Measurements from ENCODE around the gene CDK13. TPM values are rescaled to one million over a fixed set of nuclear protein-coding genes. Genes with fewer than 3 reads are reported as not detected.

The CDK13 gene
- total and polyA plus RNA-seq, 9 of the 15 experiments (the other 6 are each of a cell fraction or from before 2014, with no cell fraction given): 9.8 to 46.1 (median 32.4) TPM

DNA sequence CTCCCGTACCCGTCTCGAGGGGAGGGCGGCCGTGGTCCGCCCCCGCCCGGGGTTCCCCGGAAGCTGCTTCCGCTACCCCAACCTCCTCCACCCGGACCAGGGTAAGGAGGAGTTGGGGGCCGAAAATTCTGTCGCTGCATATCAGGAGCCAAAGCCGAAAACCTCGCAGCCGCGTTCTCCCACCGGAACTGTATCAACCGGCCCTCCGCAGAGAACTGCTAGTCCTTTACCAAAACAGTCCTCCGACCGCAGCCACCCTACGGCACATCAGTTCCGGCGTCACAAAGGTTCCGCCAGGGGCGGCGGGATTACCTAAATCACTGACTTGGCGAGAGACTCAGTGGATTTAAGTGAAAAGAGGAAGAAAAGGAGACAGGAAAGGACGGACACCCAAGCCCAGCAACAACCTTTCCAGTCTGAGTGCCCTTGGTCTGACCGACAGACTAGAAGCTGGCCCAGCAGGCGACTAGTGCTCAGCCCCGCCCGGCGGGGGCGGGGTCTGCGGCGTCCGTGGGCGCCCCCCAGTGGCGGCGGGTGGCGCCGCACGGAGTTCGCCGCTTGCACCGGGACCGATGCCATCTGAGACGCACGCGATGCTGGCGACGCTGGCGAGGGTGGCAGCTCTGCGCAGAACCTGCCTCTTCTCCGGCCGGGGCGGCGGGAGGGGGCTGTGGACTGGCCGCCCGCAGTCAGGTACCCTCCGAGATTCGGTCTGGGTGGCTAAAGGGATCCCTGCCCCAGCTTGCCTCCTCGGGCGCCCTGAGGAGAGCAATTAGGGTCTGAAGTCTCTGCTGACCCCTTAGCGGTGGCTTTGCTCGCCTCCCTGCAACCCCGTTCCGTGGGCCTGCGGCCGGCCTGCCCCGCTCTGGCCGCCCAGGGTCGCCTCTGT lies 184.6 kb downstream of the CDK13 start, which contains the start of the genes MPLKIP and SUGCT (continued):
- TF ChIP-seq, protein P1, sequence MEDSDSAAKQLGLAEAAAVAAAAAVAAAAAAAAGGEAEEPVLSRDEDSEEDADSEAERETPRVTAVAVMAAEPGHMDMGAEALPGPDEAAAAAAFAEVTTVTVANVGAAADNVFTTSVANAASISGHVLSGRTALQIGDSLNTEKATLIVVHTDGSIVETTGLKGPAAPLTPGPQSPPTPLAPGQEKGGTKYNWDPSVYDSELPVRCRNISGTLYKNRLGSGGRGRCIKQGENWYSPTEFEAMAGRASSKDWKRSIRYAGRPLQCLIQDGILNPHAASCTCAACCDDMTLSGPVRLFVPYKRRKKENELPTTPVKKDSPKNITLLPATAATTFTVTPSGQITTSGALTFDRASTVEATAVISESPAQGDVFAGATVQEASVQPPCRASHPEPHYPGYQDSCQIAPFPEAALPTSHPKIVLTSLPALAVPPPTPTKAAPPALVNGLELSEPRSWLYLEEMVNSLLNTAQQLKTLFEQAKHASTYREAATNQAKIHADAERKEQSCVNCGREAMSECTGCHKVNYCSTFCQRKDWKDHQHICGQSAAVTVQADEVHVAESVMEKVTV (CRISPR knock-in tag; IDR thresholded peaks at IDR 0.05): no peak
- TF ChIP-seq HOXB6 (CRISPR knock-in tag; IDR thresholded peaks at IDR 0.05; ENCODE audit: borderline replicate concordance) (0 out of 2 replicates have a peak, but pooled peaks have one; percentile 63), CHCHD3 (CRISPR knock-in tag; IDR thresholded peaks at IDR 0.05) (0 out of 2 replicates have a peak, but pooled peaks have one; percentile 55), TAF7 (tag; IDR thresholded peaks at IDR 0.05) (peak; percentile 92), RAD21 (CRISPR knock-in tag; conservative IDR thresholded peaks at IDR 0.05 in 1 of 2, IDR thresholded peaks at IDR 0.05 in 1 of 2) (peak; percentile 31 to 44; a peak in 3 of 4 replicates), ZEB2 (IDR thresholded peaks at IDR 0.05) (peak; percentile 98), KDM2B (CRISPR knock-in tag; IDR thresholded peaks at IDR 0.05) (peak; percentile 81; the same call in 1 of the 2 replicates), TAF9B (IDR thresholded peaks at IDR 0.05; ENCODE audit: partially characterized antibody) (peak; percentile 98), NR4A1 (CRISPR knock-in tag; IDR thresholded peaks at IDR 0.05) (no peak), NR4A1 (tag; IDR thresholded peaks at IDR 0.05) (peak; percentile 86), GTF2A2 (tag; IDR thresholded peaks at IDR 0.05) (peak; percentile 89), U2AF1 (optimal IDR thresholded peaks at IDR 0.05; ENCODE audit: low read depth, low read length) (peak; percentile 45), TEAD1 (CRISPR knock-in tag; IDR thresholded peaks at IDR 0.05) (0 out of 4 replicates have a peak, but pooled peaks of 1 of the 2 experiments have one; percentile 7), SUPT5H (IDR thresholded peaks at IDR 0.05) (peak; percentile 85), GABPB2 (CRISPR knock-in tag; conservative IDR thresholded peaks at IDR 0.05) (0 out of 2 replicates have a peak, but pooled peaks have one; percentile 18), NFIX (CRISPR knock-in tag; IDR thresholded peaks at IDR 0.05; ENCODE audit: low read depth) (no peak), POLR3G (IDR thresholded peaks at IDR 0.05; ENCODE audit: extremely low read depth, insufficient read length, insufficient replicate concordance) (no peak)
- TF ChIP-seq, protein P2, sequence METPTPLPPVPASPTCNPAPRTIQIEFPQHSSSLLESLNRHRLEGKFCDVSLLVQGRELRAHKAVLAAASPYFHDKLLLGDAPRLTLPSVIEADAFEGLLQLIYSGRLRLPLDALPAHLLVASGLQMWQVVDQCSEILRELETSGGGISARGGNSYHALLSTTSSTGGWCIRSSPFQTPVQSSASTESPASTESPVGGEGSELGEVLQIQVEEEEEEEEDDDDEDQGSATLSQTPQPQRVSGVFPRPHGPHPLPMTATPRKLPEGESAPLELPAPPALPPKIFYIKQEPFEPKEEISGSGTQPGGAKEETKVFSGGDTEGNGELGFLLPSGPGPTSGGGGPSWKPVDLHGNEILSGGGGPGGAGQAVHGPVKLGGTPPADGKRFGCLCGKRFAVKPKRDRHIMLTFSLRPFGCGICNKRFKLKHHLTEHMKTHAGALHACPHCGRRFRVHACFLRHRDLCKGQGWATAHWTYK (CRISPR knock-in tag; IDR thresholded peaks at IDR 0.05): peak; percentile 52; the same call in 1 of the 2 replicates
- TF ChIP-seq, protein P3, sequence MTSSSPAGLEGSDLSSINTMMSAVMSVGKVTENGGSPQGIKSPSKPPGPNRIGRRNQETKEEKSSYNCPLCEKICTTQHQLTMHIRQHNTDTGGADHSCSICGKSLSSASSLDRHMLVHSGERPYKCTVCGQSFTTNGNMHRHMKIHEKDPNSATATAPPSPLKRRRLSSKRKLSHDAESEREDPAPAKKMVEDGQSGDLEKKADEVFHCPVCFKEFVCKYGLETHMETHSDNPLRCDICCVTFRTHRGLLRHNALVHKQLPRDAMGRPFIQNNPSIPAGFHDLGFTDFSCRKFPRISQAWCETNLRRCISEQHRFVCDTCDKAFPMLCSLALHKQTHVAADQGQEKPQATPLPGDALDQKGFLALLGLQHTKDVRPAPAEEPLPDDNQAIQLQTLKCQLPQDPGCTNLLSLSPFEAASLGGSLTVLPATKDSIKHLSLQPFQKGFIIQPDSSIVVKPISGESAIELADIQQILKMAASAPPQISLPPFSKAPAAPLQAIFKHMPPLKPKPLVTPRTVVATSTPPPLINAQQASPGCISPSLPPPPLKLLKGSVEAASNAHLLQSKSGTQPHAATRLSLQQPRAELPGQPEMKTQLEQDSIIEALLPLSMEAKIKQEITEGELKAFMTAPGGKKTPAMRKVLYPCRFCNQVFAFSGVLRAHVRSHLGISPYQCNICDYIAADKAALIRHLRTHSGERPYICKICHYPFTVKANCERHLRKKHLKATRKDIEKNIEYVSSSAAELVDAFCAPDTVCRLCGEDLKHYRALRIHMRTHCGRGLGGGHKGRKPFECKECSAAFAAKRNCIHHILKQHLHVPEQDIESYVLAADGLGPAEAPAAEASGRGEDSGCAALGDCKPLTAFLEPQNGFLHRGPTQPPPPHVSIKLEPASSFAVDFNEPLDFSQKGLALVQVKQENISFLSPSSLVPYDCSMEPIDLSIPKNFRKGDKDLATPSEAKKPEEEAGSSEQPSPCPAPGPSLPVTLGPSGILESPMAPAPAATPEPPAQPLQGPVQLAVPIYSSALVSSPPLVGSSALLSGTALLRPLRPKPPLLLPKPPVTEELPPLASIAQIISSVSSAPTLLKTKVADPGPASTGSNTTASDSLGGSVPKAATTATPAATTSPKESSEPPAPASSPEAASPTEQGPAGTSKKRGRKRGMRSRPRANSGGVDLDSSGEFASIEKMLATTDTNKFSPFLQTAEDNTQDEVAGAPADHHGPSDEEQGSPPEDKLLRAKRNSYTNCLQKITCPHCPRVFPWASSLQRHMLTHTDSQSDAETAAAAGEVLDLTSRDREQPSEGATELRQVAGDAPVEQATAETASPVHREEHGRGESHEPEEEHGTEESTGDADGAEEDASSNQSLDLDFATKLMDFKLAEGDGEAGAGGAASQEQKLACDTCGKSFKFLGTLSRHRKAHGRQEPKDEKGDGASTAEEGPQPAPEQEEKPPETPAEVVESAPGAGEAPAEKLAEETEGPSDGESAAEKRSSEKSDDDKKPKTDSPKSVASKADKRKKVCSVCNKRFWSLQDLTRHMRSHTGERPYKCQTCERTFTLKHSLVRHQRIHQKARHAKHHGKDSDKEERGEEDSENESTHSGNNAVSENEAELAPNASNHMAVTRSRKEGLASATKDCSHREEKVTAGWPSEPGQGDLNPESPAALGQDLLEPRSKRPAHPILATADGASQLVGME (CRISPR knock-in tag; IDR thresholded peaks at IDR 0.05): 0 out of 2 replicates have a peak, but pooled peaks have one; percentile 19
